RWPE2 (cell line): ENCODE results near the gene PMFBP1.

ENCODE experiments used
- ATAC-seq: fragments of 200-7000 bp; cut with Tn5 transposase; 3 replicates; pipeline ENCODE4 v1.9.1; 2021; ENCODE audit warnings: low read depth
- DNase-seq: peaks from one replicate; pipeline ENCODE4 v3.0.0-alpha.2; 2020; ENCODE audit warnings: low spot score
- H3K27ac ChIP-seq: fragments of 450-650 bp; 2 replicates; pipeline ENCODE4 v1.5.1; 2017; ENCODE audit warnings: mild to moderate bottlenecking; ENCODE audit not compliant: poor library complexity, severe bottlenecking
- H3K27me3 ChIP-seq: fragments of 250-450 bp; sonication (Bioruptor Pico); 2 replicates; pipeline ENCODE4 v1.5.1; 2021; ENCODE audit warnings: mild to moderate bottlenecking, moderate library complexity; ENCODE audit not compliant: insufficient read depth, poor library complexity, severe bottlenecking
- H3K36me3 ChIP-seq: fragments of 250-450 bp; sonication (Bioruptor Pico); 2 replicates; pipeline ENCODE4 v1.5.1; 2020; ENCODE audit warnings: low read depth, mild to moderate bottlenecking, moderate library complexity
- H3K4me1 ChIP-seq: fragments of 250-450 bp; sonication (Bioruptor Pico); 2 replicates; pipeline ENCODE4 v1.5.1; 2021; ENCODE audit warnings: mild to moderate bottlenecking, moderate library complexity; ENCODE audit not compliant: insufficient read depth, poor library complexity, severe bottlenecking
- H3K4me3 ChIP-seq: fragments of 250-450 bp; sonication (Bioruptor Pico); 2 replicates; pipeline ENCODE4 v1.5.1; 2021; ENCODE audit warnings: mild to moderate bottlenecking, moderate library complexity; ENCODE audit not compliant: severe bottlenecking
- H3K9me3 ChIP-seq: fragments of 250-450 bp; sonication (Bioruptor Pico); 2 replicates; pipeline ENCODE4 v1.5.1; 2021; ENCODE audit warnings: mild to moderate bottlenecking, moderate library complexity; ENCODE audit not compliant: severe bottlenecking
- CTCF ChIP-seq: fragments of 450-650 bp; IDR thresholded peaks from one replicate; pipeline ENCODE4 v1.5.1; 2017; ENCODE audit warnings: mild to moderate bottlenecking, moderate library complexity; ENCODE audit not compliant: poor library complexity, severe bottlenecking

The PMFBP1 gene

GRCh38 chr16:72174726-72175125, 2.8 kb upstream of the PMFBP1 start:
- no peak overlapping the region for H3K27ac ChIP-seq
- TF ChIP-seq CTCF: no peak
- H3K4me3 ChIP-seq: no peak overlapping the region
- H3K4me1 ChIP-seq: peaks cover 4% of the 10 kb centered on the region
- ATAC-seq (no peak), DNase-seq (no peak)
- H3K27me3 ChIP-seq: no peaks in the 10 kb centered on the region
- no peaks in the 10 kb centered on the region for H3K9me3 ChIP-seq
- H3K36me3 ChIP-seq: no peaks in the 10 kb centered on the region

- ATAC-seq (no peak), DNase-seq (no peak)
- H3K4me3 ChIP-seq: no peak overlapping the region
- H3K9me3 ChIP-seq: no peaks in the 10 kb centered on the region
- H3K27ac ChIP-seq: no peak overlapping the region
- H3K27me3 ChIP-seq: no peaks in the 10 kb centered on the region
- peaks cover 4% of the 10 kb centered on the region for H3K4me1 ChIP-seq
- no peak for TF ChIP-seq CTCF
- no peaks in the 10 kb centered on the region for H3K36me3 ChIP-seq
These were observed 2.0 kb upstream of the PMFBP1 start for GRCh38 chr16:72173997-72174396.

- H3K27ac ChIP-seq: no peak overlapping the region
- no peak for DNase-seq
- no peaks in the 10 kb centered on the region for H3K36me3 ChIP-seq
- H3K4me3 ChIP-seq: no peak overlapping the region
- peaks cover 4% of the 10 kb centered on the region for H3K4me1 ChIP-seq
- H3K27me3 ChIP-seq: no peaks in the 10 kb centered on the region
- ATAC-seq: no peak
- TF ChIP-seq CTCF: no peak
- H3K9me3 ChIP-seq: no peaks in the 10 kb centered on the region
These were observed 719 bp downstream of the PMFBP1 start for GRCh38 chr16:72171236-72171635.

GRCh38 chr16:72169708-72170107, 2.2 kb downstream of the PMFBP1 start:
- Histone ChIP-seq H3K4me3 (no peak overlapping the region), H3K27ac (no peak overlapping the region), H3K36me3 (no peaks in the 10 kb centered on the region), H3K27me3 (no peaks in the 10 kb centered on the region), H3K4me1 (peaks cover 4% of the 10 kb centered on the region), H3K9me3 (no peaks in the 10 kb centered on the region)
- TF ChIP-seq CTCF: no peak
- no peak for DNase-seq
- ATAC-seq: no peak

- Histone ChIP-seq H3K4me1 (peaks cover 4% of the 10 kb centered on the region), H3K27me3 (no peaks in the 10 kb centered on the region), H3K27ac (no peak overlapping the region), H3K9me3 (no peaks in the 10 kb centered on the region), H3K4me3 (no peak overlapping the region), H3K36me3 (no peaks in the 10 kb centered on the region)
- no peak for TF ChIP-seq CTCF
- no peak for ATAC-seq
- DNase-seq: no peak
These were observed 3.6 kb downstream of the PMFBP1 start for GRCh38 chr16:72168365-72168764.
